GM18858 (cell line): Measurements from ENCODE around the gene GIMAP1.

Source experiments
- ATAC-seq: cut with Tn5 transposase; IDR thresholded peaks from one replicate; pipeline ENCODE4 v1.9.1; 2021; ENCODE audit not compliant: unreplicated experiment

GIMAP1 gene

DNA sequence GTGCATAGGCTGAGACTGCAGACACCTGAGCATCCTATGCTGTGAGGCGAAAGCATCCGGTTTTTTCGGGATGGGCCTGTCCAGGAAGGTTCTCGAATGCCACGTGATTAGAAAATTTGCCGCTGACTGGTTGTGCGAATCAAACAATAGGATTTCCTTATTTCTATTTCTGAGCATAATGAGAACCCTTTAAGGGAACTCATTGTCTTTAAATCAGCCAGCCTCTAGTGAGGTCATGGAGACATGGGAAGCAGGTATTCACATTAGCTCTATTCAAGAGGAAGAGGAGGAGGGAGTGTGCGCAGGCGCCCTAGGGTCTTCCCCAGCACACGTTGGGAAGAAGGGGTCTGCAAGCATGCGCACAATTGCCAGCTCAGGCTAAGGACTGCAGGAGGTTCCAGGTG is 5.6 kb downstream of the GIMAP1 start:
- ATAC-seq = no peak

DNA sequence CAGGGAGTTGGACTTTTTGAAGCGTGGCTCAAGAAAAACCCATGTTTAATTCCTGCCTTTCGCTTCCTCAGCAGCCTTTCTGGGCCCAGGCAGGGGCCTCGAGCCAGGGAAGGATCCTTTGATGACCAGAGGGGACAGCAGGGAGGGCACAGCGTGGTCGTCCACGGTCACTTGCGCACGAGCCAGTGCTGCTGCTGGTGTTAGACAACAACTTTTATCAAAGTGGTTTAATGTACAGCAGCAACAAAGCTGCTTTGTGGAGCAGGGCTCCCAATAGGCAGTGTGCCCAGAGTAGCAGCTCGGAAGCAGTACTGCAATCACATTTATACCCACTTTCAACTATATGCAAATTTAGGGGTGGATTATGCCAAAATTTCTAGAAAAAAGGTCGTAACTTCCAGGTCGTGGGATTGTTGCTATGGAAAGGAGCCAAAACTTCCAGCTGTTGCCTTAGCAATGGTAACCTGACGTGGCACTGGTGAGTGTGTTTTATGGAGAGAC is 6.1 kb downstream of the GIMAP1 start:
- no peak for ATAC-seq

DNA sequence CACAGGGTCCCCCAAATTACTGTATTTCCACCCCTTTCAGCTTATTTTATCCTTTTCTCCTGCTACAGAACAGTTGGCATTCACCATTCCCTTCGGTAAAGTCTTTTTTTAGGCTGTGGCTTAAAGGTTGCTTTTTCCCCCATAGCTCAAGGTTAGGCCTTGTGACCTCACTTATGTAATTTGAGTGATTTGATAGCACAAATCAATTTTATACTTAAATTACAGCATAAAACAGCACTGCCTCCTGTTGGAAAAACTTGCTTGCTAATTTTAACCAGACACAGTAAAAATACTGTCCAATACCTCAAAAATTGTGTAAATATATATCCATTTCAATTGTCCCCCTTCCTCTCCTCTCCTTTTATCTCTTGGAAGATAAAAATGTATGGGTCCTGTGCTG is 7.1 kb downstream of the GIMAP1 start:
- no peak for ATAC-seq

DNA sequence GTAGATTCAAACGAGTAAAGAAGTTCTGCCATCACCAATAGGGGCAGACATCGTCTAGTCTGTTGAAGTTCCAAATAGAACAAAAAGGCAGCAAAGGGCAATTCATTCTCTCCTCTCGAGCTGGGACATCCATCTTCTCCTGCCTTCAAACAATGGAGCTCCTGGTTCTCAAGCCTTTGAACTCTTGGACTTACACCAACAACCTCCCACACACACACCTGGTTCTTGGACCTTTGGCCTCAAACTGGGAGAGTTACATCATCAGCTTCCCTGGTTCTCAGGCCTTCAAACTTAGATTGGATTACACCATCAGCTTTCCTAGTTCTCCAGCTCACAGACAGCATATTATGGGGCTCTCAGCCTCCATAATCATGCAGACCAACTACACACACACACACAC is 11.0 kb downstream of the GIMAP1 start:
- ATAC-seq = no peak

DNA sequence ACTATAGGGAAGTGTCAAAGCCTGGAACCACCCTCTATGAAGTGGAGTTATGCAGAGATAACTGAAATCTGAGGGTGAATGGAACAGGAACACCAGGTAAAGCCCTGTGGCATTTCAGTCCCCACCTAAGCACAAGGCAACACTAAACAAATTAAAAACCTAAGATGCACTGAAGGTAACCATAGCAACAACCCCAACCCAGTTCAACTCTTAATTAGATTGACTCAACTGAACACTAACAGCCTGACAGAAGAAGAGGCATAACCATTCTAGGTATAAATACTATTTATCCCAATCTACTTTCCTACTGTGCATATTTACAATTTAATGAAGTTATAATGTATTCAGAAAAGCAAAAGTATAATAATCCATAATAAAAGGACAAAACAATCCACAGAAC is 11.6 kb downstream of the GIMAP1 start:
- no peak for ATAC-seq

DNA sequence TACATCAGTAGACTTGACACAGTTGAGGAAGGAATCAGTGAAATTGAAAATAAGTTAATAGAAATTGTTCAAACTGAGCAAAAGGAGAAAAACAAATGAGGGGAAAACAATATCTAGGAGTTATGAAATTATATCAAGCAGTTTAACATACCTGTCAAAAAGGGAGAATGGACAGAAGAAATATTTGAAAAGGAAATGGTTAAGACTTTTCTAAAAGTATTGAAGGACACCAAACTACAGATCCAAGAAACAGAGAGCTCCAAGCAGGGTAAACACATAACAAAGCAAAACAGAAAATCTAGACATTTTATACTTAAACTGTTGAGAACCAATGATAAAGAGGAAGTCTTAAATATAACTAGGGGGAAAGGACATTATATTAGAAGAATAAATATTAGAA is 12.2 kb downstream of the GIMAP1 start:
- no peak for ATAC-seq

DNA sequence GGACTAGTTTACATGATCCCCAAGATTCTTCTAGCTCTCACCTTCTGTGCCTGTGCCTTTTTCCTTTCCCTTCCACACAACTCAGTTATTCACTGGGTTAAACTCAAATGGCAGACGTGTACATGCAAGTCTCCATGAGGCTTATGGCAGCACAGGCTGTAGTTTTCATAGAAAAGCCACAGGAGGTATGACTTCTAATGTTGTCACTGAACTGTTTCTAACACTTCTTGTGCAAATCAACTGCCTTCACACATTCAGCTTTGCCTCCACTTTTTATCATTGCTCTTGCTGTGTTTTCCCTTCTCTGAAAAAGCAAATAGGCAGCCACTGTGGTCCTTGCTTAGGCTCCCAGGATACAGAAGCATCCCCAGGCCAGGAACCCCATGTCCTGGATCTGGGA is 15.5 kb downstream of the GIMAP1 start:
- ATAC-seq = no peak

DNA sequence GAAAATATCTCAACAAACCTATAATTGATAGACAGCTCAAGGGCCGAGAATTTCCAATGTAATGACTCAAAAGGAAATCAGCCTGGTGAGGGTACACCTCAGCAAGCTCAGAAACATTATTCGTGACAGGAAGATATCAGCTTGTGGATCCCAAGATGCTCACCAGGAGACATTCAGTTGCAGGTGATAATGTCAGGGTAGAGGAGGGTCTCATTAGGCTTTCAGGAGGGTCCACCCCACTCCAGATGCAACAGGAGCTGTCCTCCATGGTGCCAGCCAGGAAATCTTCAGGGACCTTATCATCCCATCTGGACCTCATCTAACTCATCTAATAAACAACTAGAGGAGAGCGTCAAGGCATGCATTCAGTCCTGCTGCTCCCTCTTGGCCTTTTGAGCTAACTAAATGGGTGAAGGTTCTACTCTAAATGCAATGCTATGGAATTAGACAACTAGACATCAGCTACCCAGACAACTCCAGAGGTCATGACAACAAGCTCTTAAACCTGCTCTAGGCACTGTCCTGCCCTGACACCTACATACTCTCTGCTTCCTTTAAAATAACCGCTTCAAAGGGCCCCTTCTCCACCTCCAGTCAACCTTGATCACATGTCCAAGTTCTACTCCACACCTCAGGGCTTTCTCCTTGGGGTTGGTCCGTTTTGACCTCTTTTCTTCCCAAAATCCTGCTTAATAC is 16.5 kb downstream of the GIMAP1 start:
- no peak for ATAC-seq

DNA sequence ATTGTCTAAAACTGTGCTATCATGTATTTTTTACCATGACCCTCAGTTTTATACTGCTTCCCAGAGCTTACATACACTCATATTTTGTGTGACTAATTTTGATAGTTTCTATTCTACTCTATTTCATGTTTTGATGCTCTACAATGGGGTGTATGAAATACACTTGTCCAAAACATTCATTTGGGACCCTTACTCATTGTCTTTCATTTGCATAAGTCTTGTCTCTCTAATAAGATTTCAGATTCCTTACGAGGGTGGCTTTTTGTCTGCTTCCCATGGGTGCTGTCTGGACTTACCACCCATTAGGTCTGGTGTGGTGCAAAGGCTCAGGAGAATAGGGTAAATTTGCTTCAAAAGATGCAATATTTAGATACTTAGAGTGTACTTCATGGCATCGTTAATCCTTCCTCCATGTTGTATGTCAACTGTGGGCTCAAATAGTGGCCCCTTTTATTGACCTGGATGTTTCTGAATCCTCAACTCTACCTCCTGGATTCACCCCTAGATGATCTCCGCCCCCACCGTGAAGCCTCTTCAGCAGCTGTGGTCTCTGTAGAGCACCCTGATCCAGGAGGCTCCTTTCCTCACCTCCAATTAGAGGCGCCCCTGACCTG is 17.2 kb downstream of the GIMAP1 start:
- no peak for ATAC-seq

DNA sequence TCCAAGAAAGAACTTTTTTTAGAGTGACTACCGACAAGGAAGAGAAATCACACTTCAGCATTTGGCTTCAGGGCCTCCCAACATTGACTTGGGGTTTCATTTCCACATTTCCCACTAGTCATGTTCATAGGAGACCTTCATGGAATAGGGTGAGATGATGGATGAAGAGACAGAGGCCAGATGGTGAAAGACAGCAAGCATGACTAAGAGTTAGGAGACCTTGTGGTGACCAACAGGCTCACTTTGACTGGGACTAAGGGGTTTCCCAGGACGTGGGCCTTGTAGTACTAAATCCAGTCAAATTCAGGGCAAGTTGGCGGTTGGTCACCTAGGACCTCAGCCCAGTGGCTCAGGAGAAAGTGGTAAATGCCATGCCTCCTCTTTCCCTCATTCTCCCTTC is 17.8 kb downstream of the GIMAP1 start:
- ATAC-seq = no peak

DNA sequence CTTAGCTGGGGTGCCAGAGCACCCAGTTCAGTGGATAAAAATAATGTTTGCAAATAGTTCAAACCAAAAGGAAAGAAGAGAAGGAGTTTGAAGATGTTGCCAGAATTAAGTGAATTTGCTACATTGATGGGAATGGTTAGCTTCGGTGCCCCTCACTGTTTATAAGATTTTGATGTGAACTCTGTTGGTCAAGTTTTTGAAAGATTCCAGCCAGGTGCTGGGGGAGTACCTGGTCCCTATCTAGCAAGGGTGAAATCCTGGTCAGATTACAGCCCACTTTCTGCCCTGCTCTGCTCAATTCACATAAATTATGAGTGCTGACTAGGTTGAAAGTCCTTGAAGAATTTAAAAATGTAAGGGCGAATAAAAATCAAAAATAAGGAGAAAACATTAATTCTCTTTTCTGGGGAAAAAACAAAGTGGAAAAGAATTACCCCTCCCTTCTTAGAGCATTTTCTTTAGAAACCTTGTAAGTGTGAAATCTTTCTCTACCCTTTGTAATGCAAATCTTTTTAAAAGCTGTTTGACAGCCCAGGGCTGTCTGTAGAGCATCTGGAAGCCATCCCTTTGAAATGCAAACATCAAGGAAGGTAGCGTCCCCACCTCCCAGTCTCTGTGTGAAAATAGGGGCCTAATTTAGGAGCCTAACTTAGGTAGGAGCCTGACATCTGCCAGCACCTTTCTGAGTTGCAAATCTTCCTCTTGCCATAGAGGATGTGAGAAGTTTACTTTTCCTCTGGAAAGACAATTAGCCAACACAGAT is 19.4 kb downstream of the GIMAP1 start:
- no peak for ATAC-seq

DNA sequence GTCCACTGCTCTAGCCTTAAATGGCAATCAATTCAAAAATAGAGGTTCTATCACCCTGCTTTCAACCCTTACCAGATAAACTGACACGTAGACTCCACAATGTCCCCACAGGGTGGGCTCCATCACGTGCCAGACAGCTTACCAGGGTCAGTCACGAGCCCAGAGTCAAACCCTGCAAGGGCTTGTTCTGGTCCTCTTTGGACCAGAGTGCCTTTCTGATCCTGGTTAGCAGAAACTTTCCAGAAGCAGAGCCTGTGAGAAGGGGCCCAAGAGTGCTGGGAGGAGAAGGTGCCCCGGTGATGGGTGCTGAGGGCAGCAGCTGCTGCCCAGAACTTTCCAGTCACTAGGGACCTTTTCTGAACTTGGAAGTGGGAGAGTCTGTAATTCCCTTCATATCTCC is 20.5 kb downstream of the GIMAP1 start:
- no peak for ATAC-seq

DNA sequence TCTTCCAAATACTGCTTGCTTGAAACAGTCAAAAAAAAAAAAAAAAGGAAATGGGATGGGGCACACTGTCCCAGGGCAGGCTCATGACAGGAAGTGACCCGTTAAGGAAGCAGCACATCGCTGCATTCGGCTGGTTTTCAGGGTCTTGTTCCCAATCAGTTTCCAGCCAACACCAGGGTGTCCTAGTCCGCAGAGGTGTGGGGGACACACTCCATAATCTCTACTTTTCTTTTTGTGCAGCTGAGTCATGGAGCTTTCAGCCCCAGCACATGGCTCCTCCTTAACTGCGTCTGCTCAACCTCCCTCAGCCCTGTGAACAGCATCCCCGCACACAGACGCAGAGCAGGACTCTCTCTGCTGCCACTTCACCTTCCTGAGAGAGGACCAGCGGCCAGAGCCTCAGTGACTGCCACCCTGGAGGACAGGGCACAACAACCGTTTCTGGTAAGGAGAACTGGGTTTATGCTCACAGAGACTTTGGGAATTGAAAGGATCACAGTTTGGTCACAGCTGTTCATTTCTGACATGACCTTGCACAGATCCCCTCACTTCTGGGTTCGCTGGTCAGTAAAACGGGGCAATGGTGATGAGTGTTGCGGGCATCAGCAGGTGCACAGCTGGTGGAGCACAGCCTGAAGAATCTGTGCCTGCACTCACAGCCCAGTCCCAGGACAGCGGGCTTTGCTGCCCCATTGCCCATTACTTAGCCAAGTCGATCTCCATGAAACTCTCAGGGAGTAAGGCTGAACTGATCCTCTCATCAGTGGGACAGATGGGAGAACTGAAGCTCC is 21.0 kb downstream of the GIMAP1 start, which contains the start of gene GIMAP5:
TSS of gene GIMAP5 (plus strand) at position 154 of the 791 bp plus-strand sequence. CDS start 3,467 bp downstream, outside the sequence.
- no peak for ATAC-seq

DNA sequence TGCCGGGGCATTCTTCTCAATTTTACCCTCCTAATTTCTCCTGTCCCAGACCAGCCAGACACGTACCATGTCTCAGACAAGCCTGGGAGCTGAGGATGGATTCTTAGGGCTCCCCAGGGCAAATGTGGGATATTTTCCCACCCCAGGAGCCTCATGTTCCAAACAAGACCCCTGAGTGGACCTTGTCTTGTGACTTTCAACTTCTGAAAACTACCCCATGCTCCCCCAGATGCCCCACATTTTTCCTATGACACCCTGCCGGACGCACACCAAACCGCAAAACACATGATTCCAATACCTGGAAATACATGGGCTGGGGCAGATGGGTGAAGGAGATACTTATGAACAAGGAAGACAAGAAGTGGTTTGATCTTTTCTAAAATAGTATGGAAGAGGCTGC is 21.7 kb downstream of the GIMAP1 start:
- no peak for ATAC-seq

DNA sequence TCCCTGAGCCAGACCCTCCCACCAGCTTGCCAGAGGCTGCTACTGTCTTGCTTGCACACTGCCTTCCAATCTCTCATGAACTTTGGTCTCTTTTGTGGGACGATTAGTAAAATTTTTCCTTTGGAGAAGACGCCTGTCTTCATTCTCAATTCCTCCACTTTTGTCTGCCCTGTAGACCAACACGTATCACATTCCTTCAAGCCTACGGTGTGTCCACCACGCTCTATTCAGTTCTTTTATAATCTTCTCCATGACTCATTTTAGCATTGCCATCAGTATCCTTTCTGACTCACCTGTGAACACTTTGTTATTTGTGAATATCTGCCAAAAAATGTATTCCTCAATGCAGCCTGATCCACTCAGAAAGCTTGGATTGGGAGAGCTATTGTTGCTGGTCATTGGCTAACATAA is 22.2 kb downstream of the GIMAP1 start:
- ATAC-seq = no peak

DNA sequence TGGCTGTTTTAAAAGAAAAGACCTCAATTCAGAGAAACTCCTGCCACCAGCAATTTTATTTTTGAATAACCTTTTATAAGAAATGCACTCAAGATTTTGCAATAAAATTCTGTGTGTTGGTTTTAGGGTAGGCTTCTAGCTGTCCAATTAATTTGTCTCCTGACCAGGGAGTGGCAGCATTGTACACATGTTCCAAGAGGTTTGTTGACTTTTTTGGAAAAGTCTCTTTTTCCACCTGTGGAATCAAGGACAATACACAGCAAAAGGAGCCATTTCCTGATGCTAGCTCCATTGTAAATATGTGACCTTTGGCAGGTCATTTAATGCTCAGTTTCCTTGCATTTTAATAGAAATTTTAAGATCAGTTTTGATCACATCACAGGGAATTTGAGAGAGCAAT is 22.6 kb downstream of the GIMAP1 start:
- ATAC-seq = no peak

DNA sequence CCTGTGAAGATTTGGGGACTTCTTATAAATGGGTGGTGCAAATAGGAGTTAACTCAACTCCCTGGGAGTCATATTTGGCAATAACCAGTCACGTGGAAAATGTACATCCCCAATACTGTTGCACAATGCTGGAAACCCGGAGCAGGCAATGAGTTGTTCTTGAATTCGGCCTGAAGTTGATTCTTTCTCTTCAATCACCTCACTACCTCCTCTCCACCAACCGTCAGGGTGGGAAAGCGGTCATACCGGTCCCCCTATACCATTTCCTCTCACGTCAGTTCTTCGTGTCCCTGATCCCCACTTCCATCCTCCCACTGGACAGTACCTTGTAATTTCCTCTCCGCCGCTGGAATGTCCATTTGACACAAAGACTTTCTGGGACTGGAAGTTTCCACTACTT is 23.6 kb downstream of the GIMAP1 start:
- no peak for ATAC-seq

DNA sequence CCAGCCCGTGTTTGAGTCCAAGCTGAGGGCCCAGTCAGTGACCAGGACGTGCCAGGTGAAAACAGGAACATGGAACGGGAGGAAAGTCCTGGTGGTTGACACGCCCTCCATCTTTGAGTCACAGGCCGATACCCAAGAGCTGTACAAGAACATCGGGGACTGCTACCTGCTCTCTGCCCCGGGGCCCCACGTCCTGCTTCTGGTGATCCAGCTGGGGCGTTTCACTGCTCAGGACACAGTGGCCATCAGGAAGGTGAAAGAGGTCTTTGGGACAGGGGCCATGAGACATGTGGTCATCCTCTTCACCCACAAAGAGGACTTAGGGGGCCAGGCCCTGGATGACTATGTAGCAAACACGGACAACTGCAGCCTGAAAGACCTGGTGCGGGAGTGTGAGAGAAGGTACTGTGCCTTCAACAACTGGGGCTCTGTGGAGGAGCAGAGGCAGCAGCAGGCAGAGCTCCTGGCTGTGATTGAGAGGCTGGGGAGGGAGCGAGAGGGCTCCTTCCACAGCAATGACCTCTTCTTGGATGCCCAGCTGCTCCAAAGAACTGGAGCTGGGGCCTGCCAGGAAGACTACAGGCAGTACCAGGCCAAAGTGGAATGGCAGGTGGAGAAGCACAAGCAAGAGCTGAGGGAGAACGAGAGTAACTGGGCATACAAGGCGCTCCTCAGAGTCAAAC is 26.0 kb downstream of the GIMAP1 start:
- ATAC-seq = no peak

DNA sequence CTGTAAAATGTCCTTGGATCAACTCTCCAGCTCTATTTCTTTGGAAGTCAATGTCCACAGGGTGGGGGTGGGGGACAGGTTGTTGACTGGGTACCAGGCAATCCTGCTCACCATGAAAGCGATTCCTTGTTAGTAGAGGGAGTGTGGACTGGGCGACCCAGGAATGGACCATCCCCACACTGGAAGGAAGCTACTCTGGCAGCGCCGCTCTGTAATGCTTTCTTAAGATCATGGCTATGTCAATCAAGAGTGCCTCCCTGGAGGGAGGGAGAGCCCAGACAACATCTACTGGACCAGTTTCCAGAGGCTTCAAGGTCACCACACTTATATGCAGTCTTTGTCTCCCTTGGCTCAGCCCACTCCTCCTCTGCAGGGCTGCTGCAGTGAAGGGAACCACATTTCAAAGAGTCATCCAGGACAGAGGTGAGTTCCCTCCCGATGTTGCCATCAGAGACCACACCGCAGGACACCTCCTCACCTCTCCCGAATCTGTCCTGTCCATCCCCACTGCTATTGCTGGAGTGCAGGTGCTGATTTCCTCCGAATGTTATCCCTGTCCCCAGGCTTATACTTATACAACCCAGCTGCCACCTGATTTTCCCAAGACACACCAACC is 27.7 kb downstream of the GIMAP1 start:
- ATAC-seq = no peak

DNA sequence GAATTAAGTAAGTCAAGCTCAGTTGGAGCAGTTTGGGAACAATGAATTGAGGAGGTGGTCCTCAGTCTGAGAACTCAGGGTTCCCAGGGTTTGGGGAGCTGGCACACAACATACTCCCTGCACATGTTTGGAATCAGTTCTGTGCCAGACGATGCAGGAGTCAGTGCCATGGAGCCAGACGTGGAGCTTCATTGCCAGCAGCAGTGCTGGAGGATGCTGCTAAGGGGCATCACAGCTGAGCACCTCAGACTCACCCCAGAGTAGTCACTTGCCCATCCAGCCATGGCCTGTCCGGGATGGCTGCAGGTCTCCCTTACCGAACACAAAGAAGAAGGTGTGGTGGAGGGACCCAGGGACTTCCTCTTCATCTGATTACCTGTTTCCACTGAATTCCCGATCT is 28.7 kb downstream of the GIMAP1 start:
- no peak for ATAC-seq
